ENCODE data around the gene SEMA6A. TPM values are rescaled to one million over a fixed set of nuclear protein-coding genes. Genes with fewer than 3 reads are reported as not detected.

SEMA6A gene
- polyA plus RNA-seq, 2 of the 4 experiments (the other 2 are of a cell fraction): 0.01 TPM; not detected in 1

DNA sequence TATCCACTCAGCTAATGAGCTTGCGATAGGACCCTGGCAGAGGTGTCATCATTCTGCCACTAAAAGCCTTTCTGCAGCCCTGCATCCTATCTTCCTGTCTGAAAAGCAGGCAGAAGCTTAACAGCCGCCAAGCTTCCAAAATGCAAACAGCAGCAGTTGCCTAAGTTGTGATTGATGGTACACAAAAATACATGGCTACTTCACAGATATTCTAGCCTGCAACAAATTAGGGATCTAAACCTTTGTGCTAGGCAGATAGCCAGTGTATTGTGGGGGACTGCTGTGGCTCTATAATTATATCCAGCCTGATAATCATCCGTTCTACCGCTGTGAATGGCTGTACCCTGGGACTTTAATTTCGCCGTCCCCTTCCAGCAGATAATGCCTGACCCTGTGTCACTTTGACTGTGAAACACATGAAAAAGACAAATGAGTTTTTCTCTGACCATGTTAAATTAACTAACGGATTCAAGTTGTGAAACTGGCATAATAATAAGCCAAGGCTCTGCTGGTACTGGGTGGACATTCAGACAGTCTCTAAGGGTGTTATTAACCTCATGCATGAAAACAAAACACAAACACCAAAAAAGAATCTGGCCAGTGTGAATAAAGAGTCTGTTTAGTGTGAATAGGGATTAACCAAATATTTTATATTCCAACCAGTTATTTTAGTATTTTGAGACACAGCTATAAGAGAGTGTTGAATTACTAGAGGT is 45.9 kb downstream of the SEMA6A start:
- ChIA-PET CTCF (no interaction called here), POLR2A (no interaction called here)
- DNase-seq (ENCODE audit: low read depth in 1 of 2, low spot score in 1 of 2) (no peak), ATAC-seq (no peak), FAIRE-seq (no peak)
- 48% methylated on average over 7 of the region's 7 CpGs for WGBS (ENCODE audit: missing lambda C conversion rate)
- Histone ChIP-seq H3K4me2 (no peak overlapping the region), H3K27ac (no peak overlapping the region), H3K9me3 (no peaks in the 10 kb centered on the region), H3K4me3 (no peak overlapping the region), H3K4me1 (no peaks in the 10 kb centered on the region)
- no peak for TF ChIP-seq PHF8 (IDR thresholded peaks at IDR 0.05; ENCODE audit: borderline replicate concordance, low read depth)
- no peak for TF ChIP-seq JUNB (IDR thresholded peaks at IDR 0.05)
- TF ChIP-seq, protein P1, sequence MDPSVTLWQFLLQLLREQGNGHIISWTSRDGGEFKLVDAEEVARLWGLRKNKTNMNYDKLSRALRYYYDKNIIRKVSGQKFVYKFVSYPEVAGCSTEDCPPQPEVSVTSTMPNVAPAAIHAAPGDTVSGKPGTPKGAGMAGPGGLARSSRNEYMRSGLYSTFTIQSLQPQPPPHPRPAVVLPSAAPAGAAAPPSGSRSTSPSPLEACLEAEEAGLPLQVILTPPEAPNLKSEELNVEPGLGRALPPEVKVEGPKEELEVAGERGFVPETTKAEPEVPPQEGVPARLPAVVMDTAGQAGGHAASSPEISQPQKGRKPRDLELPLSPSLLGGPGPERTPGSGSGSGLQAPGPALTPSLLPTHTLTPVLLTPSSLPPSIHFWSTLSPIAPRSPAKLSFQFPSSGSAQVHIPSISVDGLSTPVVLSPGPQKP (IDR thresholded peaks at IDR 0.05; ENCODE audit: low read depth, low read length): no peak
- TF ChIP-seq POLR2A (IDR thresholded peaks at IDR 0.05; ENCODE audit: low read length): no peak
- no peak for TF ChIP-seq KDM5A (IDR thresholded peaks at IDR 0.05)
- TF ChIP-seq ZC3H11A (IDR thresholded peaks at IDR 0.05): no peak
- TF ChIP-seq RAD21 (conservative IDR thresholded peaks at IDR 0.05 in 1 of 2, IDR thresholded peaks at IDR 0.05 in 1 of 2): no peak
- TF ChIP-seq, protein P2, sequence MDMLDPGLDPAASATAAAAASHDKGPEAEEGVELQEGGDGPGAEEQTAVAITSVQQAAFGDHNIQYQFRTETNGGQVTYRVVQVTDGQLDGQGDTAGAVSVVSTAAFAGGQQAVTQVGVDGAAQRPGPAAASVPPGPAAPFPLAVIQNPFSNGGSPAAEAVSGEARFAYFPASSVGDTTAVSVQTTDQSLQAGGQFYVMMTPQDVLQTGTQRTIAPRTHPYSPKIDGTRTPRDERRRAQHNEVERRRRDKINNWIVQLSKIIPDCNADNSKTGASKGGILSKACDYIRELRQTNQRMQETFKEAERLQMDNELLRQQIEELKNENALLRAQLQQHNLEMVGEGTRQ (IDR thresholded peaks at IDR 0.05): no peak
- no peak for TF ChIP-seq FOSB (CRISPR knock-in tag; IDR thresholded peaks at IDR 0.05)
- no peak for TF ChIP-seq TFCP2L1 (CRISPR knock-in tag; IDR thresholded peaks at IDR 0.05)
- no peak for TF ChIP-seq KDM1A (IDR thresholded peaks at IDR 0.05; ENCODE audit: low read depth)
- TF ChIP-seq HOXB13 (CRISPR knock-in tag; IDR thresholded peaks at IDR 0.05; ENCODE audit: low read depth): no peak
- TF ChIP-seq ZNF302 (CRISPR knock-in tag; IDR thresholded peaks at IDR 0.05): no peak
- no peak; the same call in 1 of the 2 replicates for TF ChIP-seq CBX8 (IDR thresholded peaks at IDR 0.05)
- TF ChIP-seq RARB (CRISPR knock-in tag; IDR thresholded peaks at IDR 0.05): no peak
- TF ChIP-seq FOXS1 (CRISPR knock-in tag; IDR thresholded peaks at IDR 0.05): no peak

DNA sequence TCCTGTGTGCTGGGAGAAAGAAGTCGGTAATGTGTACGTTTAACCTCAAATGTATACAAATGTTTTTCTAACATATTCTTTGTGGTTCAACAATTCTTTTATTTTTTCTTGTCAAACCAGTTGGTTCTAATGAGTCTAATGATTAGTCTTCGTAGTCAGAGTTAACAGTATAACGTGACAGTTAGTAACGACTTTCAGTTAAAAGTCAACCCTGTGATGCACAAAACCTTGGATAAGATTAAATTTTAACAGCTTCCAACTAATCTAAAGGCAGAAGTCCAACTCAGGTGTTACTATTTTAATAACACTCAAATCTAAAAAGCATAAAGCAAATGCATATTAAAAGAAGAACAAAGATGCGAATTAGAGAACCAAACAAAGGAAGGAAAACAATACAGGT is 47.0 kb downstream of the SEMA6A start:
- no peaks in the 10 kb centered on the region for H3K4me1 ChIP-seq
- ATAC-seq (no peak), FAIRE-seq (no peak), DNase-seq (ENCODE audit: low read depth in 1 of 2, low spot score in 1 of 2) (no peak)
- ChIA-PET CTCF (no interaction called here), POLR2A (no interaction called here)
- no peak overlapping the region for H3K4me2 ChIP-seq
- H3K9me3 ChIP-seq: no peaks in the 10 kb centered on the region
- H3K27ac ChIP-seq: no peak overlapping the region
- WGBS (ENCODE audit: missing lambda C conversion rate): 22% methylated on average over 6 of the region's 6 CpGs
- TF ChIP-seq TFCP2L1 (CRISPR knock-in tag; IDR thresholded peaks at IDR 0.05): no peak
- TF ChIP-seq, protein P2 (IDR thresholded peaks at IDR 0.05): no peak
- no peak for TF ChIP-seq FOSL2 (IDR thresholded peaks at IDR 0.05)
- no peak for TF ChIP-seq FOSL2 (CRISPR knock-in tag; IDR thresholded peaks at IDR 0.05)
- TF ChIP-seq, protein P3, sequence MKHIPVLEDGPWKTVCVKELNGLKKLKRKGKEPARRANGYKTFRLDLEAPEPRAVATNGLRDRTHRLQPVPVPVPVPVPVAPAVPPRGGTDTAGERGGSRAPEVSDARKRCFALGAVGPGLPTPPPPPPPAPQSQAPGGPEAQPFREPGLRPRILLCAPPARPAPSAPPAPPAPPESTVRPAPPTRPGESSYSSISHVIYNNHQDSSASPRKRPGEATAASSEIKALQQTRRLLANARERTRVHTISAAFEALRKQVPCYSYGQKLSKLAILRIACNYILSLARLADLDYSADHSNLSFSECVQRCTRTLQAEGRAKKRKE (CRISPR knock-in tag; IDR thresholded peaks at IDR 0.05; ENCODE audit: low read depth): no peak
- peak; percentile 7 for TF ChIP-seq ZFP36 (IDR thresholded peaks at IDR 0.05; ENCODE audit: borderline replicate concordance, partially characterized antibody)
- peak; percentile 90 for TF ChIP-seq RNF2 (IDR thresholded peaks at IDR 0.05; ENCODE audit: borderline replicate concordance, low read depth)
- H3K4me3 ChIP-seq: no peak overlapping the region

DNA sequence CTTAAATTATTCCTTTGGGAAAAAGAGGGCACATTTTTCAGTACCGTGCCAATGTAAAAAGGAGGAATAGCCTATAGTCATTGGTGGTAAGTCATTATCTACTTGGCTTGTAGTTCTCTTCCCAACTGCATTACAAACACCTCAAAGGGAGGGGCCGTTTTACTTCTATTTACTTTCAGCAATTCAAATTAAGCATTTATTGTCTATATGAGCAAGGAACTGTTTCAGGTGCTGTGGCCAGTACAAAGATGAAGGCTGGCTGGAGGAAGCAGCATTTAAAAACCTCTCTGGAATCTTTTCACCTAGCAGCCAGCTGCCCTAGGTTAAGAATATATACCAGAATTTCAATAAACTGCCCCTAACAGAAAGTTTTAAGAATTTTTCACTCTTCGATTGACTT is 48.9 kb downstream of the SEMA6A start:
- FAIRE-seq (no peak), DNase-seq (ENCODE audit: low read depth in 1 of 2, low spot score in 1 of 2) (no peak), ATAC-seq (no peak)
- Histone ChIP-seq H3K4me2 (no peak overlapping the region), H3K4me3 (no peak overlapping the region), H3K9me3 (no peaks in the 10 kb centered on the region), H3K4me1 (no peaks in the 10 kb centered on the region), H3K27ac (no peak overlapping the region)
- ChIA-PET POLR2A (no interaction called here), CTCF (no interaction called here)
- TF ChIP-seq HDAC2 (IDR thresholded peaks at IDR 0.05): no peak
- TF ChIP-seq HOXB13 (CRISPR knock-in tag; IDR thresholded peaks at IDR 0.05; ENCODE audit: low read depth): no peak
- no peak for TF ChIP-seq SMC3 (IDR thresholded peaks at IDR 0.05)
- no peak for TF ChIP-seq CBX2 (IDR thresholded peaks at IDR 0.05; ENCODE audit: borderline replicate concordance, low read depth)
- no peak for TF ChIP-seq BHLHE40 (IDR thresholded peaks at IDR 0.05; ENCODE audit: low read depth, low read length)
- TF ChIP-seq, protein P4, sequence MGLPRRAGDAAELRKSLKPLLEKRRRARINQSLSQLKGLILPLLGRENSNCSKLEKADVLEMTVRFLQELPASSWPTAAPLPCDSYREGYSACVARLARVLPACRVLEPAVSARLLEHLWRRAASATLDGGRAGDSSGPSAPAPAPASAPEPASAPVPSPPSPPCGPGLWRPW (IDR thresholded peaks at IDR 0.05): no peak
- TF ChIP-seq PHF8 (IDR thresholded peaks at IDR 0.05; ENCODE audit: borderline replicate concordance, low read depth): no peak
- TF ChIP-seq ESRRA (IDR thresholded peaks at IDR 0.05; ENCODE audit: borderline replicate concordance, low read length): no peak
- TF ChIP-seq ZSCAN20 (CRISPR knock-in tag; IDR thresholded peaks at IDR 0.05): no peak
- TF ChIP-seq ZC3H11A (IDR thresholded peaks at IDR 0.05): no peak
- TF ChIP-seq JUNB (IDR thresholded peaks at IDR 0.05): no peak
- 35% methylated on average over 3 of the region's 3 CpGs for WGBS (ENCODE audit: missing lambda C conversion rate)

Data from A549 (cell line).